CD4-positive, alpha-beta T cell treated with Interferon gamma for 1 hour (primary cell): Measurements from ENCODE around the gene INVS.
"Not testable (repeated sequence)": the region's sequence is repeated elsewhere in the genome, so short reads cannot be mapped to it uniquely, and the experiment has no call there.

Experiments
- DNase-seq: peaks from one replicate; pipeline ENCODE4 v3.0.0-alpha.2; 2020

INVS gene

GRCh38 chr9:100284247-100284646, 185.2 kb downstream of the INVS start:
- no peak for DNase-seq

DNA sequence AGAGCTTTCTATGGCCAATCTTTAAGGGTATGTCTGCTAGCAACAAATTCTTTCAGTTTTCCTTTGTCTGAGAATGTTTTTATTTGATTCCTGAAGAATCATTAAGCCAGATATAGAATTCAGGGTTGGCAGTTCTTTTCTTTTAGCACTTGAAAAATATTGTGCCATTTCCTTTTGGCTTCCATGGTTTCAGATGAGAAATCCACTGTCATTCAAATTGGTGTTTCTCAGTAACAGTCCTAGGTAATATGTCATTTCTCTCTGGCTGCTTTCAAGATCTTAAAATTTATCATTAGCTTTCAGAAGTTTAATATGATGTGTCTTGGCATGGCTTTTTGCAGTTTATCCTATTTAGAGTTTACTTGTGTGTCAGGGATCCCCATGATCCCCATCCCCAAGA, 186.0 kb downstream of the INVS start:
- DNase-seq: no peak

GRCh38 chr9:100285601-100286000, 186.6 kb downstream of the INVS start:
- no peak for DNase-seq

GRCh38 chr9:100286257-100286656, 187.2 kb downstream of the INVS start:
- DNase-seq: no peak

DNA sequence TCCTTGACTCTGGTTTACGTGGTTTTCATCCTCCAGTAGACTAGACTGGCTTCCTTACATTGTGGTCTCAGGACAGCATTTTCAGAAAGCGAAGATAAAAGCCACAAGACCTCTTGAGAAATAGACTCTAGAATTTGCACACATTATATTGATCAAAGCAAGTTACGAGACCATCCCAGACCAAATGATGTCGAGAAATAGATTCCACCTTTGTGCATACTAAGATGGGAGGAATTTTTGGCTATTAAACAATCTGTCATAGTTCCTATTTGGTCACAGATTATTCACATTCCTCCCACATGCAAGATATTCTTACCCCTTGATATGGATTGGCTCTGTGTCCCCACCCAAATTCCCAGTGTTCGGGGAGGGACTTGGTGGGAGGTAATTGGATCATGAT, 188.1 kb downstream of the INVS start:
- DNase-seq: no peak

GRCh38 chr9:100290714-100291113, 191.7 kb downstream of the INVS start:
- no peak for DNase-seq

GRCh38 chr9:100292414-100292813, 193.4 kb downstream of the INVS start:
- no peak for DNase-seq

- no peak for DNase-seq
Observed at GRCh38 chr9:100294341-100294740, 195.3 kb downstream of the INVS start.

DNA sequence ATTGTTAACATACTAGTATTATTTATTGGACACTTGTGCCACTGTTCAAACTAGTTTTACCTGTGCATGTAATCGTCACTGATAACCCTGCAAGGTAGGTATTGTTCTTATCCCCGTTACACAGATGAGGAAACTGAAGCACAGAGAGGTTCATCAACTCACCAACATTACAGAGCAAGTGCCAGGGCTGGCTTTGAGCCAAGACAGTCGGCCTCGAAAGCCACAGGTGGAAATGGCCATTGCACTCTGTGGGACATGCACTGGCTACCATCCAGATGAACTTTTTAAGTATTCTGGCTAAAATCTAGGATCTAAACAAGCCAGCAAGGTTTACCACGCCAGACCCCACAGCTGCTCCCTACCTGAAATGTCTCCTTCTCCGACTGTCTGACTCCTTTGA, 195.8 kb downstream of the INVS start:
- no peak for DNase-seq

DNA sequence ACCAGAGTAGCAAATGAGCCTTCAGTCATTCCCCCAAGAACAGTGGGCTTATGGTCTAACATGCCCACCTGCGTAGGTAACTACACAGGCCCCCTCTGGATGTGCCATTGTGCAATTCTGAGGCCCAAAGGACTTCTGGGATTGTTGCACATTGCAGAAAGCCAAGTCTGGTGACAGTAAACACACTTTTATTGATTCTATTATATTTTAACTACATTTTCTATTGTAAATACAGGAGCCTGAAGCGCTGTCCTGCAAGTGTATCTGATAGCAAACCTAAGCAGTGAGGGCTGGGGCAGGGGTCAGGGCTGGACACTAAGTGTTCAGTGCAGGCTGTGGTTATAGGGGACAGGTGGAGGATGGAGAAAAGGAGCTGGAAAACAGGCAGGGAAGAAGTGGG, 196.2 kb downstream of the INVS start:
- DNase-seq: no peak

- no peak for DNase-seq
Observed at GRCh38 chr9:100296407-100296806, 197.4 kb downstream of the INVS start.

DNA sequence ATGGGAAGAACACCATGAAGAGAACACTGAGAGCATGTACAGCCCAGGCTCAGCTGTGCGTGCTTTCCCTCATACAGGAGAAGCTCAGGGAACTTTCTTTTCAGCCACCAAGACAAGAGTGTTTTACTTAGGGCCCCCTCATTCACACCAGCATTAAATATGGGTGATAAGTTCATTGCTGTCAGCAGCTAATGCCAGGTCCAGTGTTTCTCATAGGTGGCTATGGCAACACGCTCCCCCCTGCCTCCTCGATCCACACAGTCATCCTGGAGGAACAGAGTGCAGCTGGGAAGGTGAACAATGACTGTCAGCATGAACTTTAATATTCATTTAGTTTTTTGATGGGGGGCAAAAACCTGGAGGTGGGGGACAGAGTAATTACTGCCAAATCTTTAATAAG, 199.3 kb downstream of the INVS start:
- no peak for DNase-seq

- no peak for DNase-seq
Observed at GRCh38 chr9:100303747-100304146, 204.7 kb downstream of the INVS start.

DNA sequence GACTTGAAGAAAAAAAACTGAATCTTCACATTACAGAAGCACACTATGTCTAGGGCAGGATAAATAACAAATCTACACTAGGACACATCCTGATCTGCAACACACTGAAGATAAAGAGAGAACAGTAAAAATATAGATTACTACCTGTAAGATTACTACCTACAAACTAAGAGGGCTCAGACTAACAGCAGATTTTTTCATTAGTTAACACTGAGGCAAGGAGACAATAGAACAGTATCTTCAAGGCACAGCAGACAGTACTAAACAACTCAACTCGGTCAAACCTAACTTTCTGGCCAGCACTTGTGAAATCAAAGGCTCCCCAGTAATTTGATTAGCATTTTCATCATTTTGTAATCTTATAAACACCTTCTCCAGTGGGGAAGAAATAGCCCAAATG, 207.2 kb downstream of the INVS start:
- DNase-seq: no peak

GRCh38 chr9:100307080-100307479, 208.0 kb downstream of the INVS start:
- no peak for DNase-seq

DNA sequence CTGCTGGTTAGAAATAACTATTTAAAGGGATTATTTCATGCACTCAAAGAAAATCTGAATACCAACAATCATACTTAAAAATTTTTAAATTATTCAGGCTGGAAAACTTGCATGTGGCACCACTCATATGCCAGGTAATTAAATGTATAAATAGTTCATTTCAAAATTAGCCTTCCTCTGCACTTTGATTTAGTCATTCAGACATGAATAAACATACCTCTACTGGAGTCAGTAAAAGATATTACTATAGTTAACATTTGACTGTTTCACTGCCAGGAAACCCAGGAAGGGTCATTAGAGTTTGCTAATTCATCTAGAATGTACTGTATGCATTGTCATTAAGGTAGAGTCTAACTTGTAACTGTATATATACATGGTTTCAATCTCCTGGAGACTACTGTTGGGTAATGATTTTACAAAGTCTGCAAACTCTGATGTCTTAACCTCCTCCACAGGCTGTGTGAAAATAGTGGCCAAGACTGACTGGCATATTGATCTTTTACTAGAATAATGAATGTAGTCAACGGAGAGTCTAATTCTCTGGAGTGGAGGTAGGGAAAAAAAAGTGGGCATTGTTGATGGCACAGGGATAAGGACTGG, 210.0 kb downstream of the INVS start:
- DNase-seq: no peak

- DNase-seq: no peak
Observed at GRCh38 chr9:100309992-100310391, 210.9 kb downstream of the INVS start.

DNA sequence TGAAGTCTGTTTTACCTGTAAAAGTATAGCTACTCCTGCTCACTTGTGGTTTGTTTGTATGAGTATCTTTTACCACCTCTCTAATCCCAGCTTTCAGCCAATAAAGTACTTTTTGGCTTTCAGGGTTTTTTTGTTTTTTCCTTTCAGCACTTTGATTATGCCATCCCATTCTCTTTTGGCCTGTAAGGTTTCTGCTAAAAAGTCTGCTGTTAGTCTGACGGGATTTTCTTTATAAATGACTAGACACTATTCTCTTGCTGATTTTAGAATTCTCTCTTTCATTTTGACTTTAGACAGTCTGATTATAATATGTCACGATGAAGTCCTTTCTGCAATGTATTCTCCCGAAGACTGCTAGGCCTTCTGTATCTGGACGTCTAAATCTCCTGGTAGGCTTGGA, 216.5 kb downstream of the INVS start:
- DNase-seq: no peak

DNA sequence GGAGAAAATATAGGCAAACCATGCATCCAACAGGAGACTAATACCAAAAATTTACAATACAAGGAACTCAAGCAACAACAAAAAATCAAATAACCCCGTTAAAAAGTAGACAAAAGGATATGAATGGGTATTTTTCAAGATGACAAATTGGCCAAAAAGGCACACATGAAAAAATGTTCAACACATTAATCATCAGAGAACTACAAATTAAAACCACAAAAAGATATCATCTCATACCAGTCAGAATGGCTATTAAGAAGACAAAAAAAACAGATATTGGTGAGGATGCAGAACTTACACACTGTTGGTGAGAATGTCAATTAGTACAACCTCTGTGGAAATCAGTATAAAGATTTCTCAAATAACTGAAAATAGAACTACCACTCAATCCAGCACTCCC, 218.7 kb downstream of the INVS start:
- no peak for DNase-seq

GRCh38 chr9:100322954-100323536, 224.0 kb downstream of the INVS start:
- DNase-seq: peak; percentile 13

GRCh38 chr9:100324594-100325200, 225.7 kb downstream of the INVS start:
- no peak for DNase-seq

- not testable (repeated sequence) for DNase-seq
Observed at GRCh38 chr9:100338736-100339135, 239.7 kb downstream of the INVS start.

- no peak for DNase-seq
Observed at GRCh38 chr9:100340224-100340623, 241.2 kb downstream of the INVS start.

- DNase-seq: no peak
Observed at GRCh38 chr9:100341889-100342288, 242.8 kb downstream of the INVS start.

GRCh38 chr9:100346836-100347235, 247.8 kb downstream of the INVS start:
- DNase-seq: no peak
